ENCODE data around the gene ADCY7.
"Not testable (repeated sequence)": the region's sequence is repeated elsewhere in the genome, so short reads cannot be mapped to it uniquely, and the experiment has no call there.

ADCY7 gene

DNA sequence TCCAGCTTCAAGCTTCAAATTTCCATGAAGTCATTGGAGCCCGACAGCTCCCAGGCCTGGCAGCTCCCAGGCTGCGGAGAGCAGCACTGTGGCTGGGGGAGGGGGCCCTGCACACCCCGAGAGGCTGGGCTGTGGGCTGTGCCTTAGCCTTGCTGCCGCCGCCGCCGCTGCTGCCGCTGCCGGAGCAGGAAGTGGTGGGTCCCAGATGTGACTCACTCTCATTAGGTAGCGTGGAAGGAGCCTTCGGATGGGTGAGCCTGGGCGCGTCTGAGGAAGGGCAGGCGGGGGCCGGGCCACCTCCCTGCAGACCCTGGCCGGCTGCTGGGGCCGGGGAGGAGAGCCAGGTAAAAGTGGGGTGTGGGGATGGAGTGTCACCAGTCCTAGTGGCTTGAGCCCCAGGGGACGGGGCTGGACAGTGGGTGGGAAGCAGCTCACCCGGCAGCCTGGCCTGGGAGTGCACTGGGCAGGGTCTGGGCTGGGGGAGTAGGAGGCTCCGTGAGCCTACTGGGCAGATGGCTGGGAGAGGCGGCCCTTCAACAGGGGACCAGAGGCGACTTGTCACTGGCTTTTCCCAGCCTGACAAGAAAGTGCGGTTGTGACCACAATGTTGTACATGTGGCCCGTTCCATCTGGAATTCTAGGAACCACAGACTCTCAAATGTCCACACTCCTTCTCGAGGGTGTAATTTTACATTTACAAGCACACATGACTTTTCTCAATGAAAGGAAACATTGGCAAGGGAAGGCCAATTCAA is at the start of gene ADCY7:
TSS of gene ADCY7 (plus strand) at position 215 of the 755 bp plus-strand sequence. CDS start 21,629 bp downstream, outside the sequence.
- DNase-seq = peak; percentile 91
- in situ Hi-C loops (cut with HindIII; ENCODE audit: low pct_ligation_motif_present, low pct_unique_long_range_greater_than_20kb, low sequenced_read_pairs) = no loop called here

DNA sequence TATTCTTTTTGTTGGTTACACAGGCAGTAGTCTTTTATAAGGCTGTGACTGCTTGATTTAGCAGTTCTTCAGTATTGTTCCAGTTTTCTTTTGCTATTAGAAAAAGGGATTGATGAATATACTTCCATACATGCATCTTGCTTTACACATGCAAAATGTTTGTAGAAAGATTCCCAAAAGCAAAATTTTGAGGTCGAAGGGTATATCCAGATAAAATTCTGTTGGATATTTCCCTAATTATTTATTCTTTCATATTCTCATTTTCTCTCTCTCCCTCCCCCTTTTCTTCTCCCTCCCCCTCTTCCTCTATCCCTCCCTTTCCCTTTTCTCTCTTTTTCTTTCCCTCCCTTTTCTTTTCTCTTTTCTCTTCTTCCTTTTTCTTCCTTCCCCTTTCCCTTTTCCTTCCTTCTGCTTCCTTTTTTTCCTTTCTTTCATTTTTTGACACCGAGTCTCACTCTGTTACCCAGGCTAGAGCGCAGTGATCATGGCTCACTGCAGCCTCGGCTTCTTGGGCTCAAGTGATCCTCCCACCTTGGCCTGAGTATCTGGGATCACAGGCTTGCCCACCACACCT is 46.9 kb upstream of the ADCY7 start:
- in situ Hi-C loops (cut with HindIII; ENCODE audit: low pct_ligation_motif_present, low pct_unique_long_range_greater_than_20kb, low sequenced_read_pairs) = no loop called here
- no peak for DNase-seq

DNA sequence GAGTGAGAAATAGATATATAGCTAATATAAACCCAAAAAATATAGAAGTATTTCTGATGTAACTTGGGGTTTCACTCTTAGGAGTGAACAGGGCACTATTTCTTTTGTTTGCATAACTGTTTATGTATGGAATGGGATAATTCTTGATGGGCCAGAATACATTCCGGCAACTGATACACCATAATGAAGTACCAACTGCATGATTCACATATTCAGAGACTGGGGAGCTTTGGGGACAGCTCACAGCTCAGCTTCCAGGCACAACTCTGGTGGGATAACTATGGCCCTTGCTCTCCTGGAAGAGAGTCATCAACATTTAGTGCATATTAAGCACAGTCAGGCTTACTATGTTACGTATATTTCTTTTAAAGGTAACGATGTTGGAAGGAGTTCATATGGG is 42.1 kb upstream of the ADCY7 start:
- in situ Hi-C loops (cut with HindIII; ENCODE audit: low pct_ligation_motif_present, low pct_unique_long_range_greater_than_20kb, low sequenced_read_pairs) = no loop called here
- no peak for DNase-seq

DNA sequence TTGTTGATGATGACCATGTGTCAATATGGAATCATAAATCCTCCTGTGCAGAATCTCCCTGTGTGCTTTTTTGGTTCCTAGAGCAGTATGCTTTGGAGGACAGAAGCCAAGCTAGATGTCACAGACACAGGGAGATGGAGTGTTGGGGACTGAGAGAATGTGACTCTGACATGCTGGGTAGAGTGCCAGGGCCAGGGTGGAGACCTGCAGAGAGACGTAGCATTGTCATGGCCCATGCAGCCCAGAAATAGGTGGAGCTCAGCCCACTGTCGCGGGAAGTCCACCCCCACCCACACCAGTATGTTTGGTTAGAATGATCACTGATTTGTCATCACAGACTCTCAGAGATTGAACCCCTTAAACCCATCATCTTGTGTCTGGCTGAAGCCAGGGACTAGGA is 39.2 kb upstream of the ADCY7 start:
- no peak for DNase-seq
- in situ Hi-C loops (cut with HindIII; ENCODE audit: low pct_ligation_motif_present, low pct_unique_long_range_greater_than_20kb, low sequenced_read_pairs) = no loop called here

DNA sequence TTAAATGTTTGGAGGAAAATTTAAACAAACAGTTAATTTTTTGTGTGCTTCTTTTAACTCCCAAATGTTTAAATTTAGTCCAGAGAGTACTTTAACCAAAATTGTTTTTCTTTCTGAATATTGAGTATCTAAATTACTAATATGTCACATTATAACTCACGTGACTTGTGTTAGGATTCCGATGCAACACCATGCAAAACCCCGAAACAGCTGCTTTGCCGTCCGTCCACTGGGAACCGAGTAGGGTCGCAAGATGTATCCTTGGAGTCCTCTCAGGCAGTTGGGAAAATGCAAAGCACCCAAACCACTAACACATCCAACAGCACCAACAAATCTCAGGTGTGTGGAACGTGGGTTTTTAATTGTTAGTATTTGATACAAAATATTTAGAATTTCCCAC is 38.7 kb upstream of the ADCY7 start:
- in situ Hi-C loops (cut with HindIII; ENCODE audit: low pct_ligation_motif_present, low pct_unique_long_range_greater_than_20kb, low sequenced_read_pairs) = no loop called here

DNA sequence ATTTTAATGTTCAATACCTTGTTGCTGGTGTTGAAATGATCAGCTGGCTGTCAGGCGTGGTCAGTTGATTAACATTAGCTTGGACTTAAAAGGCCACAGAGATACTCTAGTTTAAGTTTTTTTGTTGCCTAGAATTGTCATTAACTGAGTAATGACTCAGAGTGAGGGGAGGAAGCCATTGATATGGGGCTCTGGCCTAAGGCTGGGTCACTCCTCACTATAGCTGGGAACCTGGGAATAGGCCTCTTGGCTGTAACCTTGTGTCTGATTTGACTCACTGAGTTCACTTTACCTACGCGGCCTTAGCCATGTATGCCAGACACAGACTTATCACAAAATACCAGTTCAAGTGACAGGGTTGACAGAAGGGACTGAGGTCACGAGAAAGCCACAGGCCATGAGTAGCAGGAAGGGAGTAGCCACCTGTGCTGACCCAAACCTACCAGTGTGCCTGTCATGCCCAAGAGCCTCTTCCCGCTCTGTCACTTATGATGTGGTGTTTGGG is 37.9 kb upstream of the ADCY7 start:
- no peak for DNase-seq
- in situ Hi-C loops (cut with HindIII; ENCODE audit: low pct_ligation_motif_present, low pct_unique_long_range_greater_than_20kb, low sequenced_read_pairs) = no loop called here

More for the DNA sequence above, 38.7 kb upstream of the ADCY7 start:
- DNase-seq = no peak

DNA sequence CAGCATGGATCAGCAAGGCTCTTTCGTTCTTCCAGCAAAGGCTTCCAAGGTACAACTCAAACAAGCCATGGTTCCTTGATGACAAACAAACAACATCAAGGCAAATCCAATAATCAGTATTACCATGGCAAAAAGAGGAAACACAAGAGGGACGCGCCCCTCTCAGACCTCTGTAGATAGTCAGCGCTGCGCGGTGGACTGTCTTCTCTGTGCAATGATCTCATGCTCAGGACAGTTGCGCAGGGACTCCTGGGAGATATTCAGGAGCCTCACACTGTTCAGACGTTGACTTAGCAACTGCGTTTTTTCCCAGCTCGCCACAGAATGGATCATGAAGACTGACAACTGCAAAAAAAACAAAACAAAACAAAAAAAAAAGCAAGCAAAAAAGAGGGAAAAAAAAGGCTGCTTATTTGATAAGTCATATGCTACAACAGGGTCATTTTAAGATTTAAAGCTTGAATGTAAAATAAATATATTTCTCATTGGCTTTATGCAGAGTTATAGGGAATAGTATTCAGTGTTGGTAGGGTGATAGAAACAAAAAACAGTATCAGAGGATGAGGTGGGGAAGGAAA is 37.1 kb upstream of the ADCY7 start:
- in situ Hi-C loops (cut with HindIII; ENCODE audit: low pct_ligation_motif_present, low pct_unique_long_range_greater_than_20kb, low sequenced_read_pairs) = no loop called here
- DNase-seq = no peak

DNA sequence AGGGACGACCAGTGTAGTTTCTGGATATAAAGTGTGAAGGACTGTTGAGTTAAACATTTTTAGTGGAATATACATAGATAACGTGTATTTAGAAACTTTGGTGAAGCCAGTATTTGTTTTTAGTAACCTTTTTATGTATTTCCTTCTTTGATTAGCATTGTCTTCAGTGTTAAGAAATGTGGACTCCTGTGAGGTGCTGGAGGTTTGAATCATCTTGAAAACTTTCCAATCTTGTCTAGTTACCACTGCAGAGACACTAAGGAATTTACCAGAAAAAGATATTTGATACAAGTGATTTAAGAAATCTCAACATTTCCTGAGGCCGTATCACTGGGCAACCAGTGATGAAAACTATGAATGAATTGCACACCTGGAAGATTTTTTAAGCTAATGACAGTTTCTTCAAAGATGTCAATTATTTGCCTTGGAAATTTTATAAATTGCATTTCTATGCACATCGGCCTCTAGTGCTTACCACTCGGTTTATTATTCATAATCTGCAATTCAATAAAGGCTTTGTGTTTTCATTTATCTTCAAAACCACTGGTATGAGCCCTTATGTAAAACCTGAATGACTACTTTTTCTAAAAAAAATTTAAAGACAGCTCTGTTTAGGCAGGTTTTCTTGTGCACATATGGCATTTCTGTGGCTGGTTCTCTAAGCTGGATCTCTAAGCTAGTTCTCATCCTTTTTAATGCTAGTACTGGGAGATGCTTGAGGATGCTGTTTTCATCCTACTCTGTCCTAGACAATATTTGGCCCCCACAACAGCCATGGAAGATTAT is 31.4 kb upstream of the ADCY7 start:
- DNase-seq = no peak
- in situ Hi-C loops (cut with HindIII; ENCODE audit: low pct_ligation_motif_present, low pct_unique_long_range_greater_than_20kb, low sequenced_read_pairs) = no loop called here

DNA sequence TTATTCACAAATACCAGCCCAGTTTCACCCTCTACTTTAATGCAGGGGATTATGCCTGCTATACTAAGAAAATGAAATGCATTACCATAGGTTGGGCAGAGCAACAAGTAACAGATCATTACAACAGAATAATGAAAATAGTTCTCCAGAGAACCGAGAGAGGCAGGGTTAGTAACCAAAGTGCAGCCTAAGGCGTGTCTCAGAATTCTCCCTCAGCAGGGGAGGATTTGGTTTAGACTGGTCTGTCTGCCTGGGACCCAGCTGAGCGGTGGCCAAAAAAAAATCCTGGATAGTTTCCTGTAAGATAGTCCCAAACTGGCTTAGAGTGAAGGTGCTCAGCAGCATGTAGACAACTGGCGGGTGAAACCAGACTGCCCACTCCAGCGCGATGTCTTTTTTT is 30.8 kb upstream of the ADCY7 start:
- in situ Hi-C loops (cut with HindIII; ENCODE audit: low pct_ligation_motif_present, low pct_unique_long_range_greater_than_20kb, low sequenced_read_pairs) = no loop called here
- no peak for DNase-seq

DNA sequence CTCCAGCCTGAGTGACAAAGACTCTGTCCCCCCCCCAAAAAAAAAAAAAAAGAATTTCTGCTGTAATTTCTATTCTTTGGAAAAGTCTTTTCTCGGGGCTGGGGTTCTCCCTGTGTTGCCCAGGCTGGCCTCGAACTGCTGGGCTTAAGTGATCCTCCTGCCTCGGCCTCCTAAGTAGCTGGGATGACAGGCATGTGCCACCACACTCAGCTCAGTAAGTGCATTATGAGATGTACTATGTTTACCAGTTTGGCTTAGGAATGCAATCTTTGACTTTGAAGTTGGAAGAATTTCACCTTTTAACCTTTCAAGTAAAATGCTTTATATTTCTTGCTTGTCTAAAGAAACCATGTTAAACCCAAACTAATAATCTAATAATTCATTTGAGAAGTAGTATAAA is 28.0 kb upstream of the ADCY7 start:
- no peak for DNase-seq
- in situ Hi-C loops (cut with HindIII; ENCODE audit: low pct_ligation_motif_present, low pct_unique_long_range_greater_than_20kb, low sequenced_read_pairs) = no loop called here

DNA sequence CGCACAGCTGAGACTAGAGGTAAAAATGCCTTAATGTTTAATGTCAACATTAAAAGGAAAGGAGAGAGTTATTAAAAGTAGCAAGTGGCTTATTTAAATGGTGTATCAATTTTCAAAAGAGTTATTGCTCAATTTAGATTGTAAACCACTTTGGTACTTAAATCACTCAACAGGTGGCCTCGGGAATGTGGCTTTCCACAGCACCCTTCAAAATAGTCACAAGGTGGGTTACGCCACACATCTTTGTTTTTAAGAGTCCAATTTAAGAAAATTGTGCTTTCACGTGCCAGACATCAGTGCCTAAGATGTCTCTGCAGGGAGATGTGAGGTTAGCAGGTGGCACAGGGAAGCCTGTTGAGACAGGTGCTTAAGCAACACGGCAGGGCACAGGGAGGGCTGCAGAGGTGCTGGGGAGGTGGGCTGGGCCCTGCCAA is 27.5 kb upstream of the ADCY7 start:
- no peak for DNase-seq
- in situ Hi-C loops (cut with HindIII; ENCODE audit: low pct_ligation_motif_present, low pct_unique_long_range_greater_than_20kb, low sequenced_read_pairs) = no loop called here

DNA sequence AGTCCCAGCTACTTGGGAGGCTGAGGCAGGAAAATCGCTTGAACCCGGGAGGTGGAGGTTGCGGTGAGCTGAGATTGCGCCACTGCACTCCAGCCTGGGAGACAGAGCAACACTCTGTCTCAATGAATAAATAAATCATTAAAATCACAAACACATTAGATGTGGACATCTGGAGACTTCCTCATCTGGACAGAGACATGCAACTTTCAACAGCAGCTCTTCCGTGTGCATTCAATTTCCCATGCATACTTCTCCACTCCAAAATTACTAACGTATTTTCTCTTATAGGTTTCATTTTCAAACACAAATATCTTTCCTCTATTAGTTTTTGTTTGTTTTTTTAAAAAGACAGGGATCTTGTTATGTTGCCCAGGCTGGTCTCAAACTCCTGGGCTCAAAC is 23.3 kb upstream of the ADCY7 start:
- in situ Hi-C loops (cut with HindIII; ENCODE audit: low pct_ligation_motif_present, low pct_unique_long_range_greater_than_20kb, low sequenced_read_pairs); DNase-seq: not testable (repeated sequence)

DNA sequence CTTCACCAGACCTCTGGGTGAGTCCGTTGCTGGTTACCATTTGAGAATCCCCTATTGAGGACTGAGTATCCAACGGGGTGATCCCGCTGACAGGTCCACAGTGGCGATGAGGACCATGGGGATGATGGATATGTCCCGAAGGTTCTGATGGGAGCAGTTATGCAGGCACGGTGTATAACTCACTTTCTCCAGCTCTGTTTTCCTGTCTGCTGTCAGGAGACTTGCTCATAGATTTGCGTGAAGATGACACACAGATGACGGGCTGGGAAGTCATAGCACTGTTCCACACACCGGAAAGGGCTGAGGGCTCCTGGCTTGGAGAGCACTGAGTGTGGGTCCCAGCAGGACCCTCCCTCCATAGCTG is 22.2 kb upstream of the ADCY7 start:
- DNase-seq = no peak
- in situ Hi-C loops (cut with HindIII; ENCODE audit: low pct_ligation_motif_present, low pct_unique_long_range_greater_than_20kb, low sequenced_read_pairs) = no loop called here

DNA sequence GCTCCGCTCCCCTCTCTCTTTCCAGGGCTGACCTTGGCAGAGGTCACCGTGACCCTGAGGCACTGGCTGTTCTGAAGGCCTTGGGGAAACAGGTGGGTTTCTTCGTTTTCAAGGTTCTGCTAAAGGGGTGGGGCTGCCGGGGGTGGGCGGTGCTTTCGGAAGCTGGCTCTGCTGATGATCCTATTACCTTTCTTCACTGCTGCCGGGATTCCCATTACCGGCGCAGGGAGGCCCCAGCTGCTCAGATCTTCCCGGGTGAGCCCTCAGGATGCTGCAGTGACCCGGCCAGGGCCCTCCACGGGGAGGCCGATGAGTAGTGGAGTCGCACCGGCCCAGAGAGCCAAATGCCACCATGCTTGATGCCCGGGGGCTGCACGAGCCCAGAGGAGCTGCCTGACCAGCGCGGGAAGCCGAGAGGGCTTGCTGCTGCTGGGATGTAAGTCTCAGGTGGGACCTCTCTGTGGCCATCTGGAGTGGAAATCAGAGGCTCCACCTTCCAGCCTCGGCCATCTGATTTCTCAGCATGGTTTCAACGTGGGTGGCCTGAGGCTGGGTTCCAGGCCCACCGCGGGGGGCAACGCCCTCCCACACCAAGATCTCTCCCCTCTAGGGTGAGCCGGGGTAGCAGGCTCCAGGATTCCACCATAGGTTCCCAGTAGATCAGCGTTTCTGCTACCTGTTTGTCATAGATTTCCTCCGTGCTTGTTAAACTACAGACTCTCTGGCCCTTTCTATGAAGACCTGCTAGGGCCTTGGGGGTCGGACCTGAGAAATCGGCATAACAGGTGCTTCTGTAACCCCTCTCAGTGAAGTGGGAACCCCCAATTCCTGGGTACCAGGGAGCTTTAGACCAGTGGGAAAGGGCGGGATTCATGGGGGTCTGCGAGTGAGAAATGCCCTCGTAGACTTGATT is 21.6 kb upstream of the ADCY7 start:
- DNase-seq = no peak
- in situ Hi-C loops (cut with HindIII; ENCODE audit: low pct_ligation_motif_present, low pct_unique_long_range_greater_than_20kb, low sequenced_read_pairs) = no loop called here

DNA sequence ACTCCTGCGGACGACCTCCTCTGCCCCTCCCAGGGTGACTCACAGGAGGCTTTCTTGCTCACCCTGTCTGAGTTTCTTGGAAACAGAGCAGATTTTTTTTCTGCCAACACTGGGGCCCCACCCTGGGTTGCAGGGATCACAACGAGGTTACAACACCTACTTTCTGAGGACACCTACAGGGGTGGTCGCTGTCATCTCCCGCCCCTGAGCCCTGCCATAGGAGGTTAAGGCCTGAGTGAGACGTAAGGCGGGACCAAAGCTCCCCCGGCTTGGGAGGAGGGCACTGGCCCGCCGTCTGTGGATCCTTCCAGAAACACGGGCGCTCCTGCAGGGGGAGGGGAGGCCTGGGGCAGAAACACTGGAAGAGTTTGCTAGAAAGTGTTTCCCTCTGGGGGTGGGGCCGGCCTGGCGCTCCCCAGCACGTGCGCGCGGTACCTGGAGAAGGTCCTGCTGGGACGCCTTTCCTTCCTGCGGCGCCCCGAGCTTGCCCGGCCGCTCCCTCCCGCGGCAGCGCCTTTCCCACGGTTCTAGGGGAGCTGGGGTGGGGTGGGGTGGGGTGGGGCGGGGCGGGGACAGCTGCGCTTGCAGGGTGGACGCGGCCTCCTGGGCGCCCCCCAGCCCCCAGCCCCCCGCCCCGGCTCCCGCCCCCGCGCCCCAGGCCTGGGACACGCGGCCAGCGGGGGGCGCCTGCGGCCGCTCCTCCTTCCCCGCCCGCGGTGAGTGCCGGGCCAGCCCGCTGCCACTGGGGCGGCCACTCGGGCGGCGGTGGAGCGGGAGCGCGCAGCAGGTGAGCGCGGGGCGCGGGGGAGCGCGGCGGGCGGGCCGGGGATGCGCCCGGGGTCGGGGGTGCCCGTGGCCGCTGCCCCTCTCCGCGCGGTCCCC is 20.7 kb upstream of the ADCY7 start:
- DNase-seq = peak; percentile 58
- in situ Hi-C loops (cut with HindIII; ENCODE audit: low pct_ligation_motif_present, low pct_unique_long_range_greater_than_20kb, low sequenced_read_pairs) = no loop called here

DNA sequence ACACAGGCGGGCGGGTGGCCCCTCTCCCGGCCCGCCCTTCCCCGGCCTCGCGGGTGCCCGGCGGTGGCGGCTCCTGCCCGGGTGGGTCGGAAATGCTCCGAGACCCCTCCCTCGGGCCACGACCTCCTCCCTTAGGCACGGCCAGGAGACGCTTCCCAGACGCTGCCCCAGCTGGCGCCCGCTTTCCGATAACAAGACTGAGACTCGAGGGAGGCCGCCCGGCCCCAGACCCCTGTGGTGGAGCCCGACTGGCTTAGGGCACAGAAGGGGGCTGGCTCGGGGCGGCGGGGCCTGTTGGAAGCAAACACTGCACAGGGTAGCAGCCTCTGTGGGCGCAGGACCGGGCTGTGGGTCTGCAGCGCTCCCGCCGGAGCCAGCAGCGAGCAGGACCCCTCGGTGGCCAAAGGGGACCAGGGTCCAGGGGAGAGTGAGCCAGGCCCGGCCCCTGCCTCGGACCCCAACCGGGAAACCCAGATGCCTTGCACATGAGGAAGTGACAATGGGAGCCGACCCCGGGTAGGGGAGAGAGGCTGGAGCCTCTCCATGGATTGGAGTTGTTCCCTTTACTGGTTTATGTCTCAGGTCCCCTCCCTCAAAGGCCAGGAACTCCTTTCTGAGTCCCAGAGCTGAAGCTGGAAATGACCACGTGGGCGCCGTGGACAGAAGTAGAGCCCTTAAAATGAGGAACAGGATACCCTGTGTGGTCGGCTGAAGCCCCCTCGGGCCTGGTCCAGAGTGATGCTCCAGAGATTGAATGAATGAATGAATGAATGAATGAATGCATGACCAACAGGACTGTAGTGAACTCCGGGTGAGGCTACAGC is 19.8 kb upstream of the ADCY7 start:
- no peak for DNase-seq

More for the DNA sequence above, 19.8 kb upstream of the ADCY7 start:
- in situ Hi-C loops (cut with HindIII; ENCODE audit: low pct_ligation_motif_present, low pct_unique_long_range_greater_than_20kb, low sequenced_read_pairs) = no loop called here

Data from ACHN (cell line).